Karpas-422 (cell line): ENCODE measurements around the gene NME4. TPM values are rescaled to one million over a fixed set of nuclear protein-coding genes. Genes with fewer than 3 reads are reported as not detected.
"Not testable (repeated sequence)": the region's sequence is repeated elsewhere in the genome, so short reads cannot be mapped to it uniquely, and the experiment has no call there.

Source experiments
- DNase-seq: peaks from one replicate; pipeline ENCODE4 v3.0.0-alpha.2; 2015
- H2AFZ ChIP-seq: fragments of 200-600 bp; sonication (generic); 2 replicates; pipeline ENCODE4 v1.6.1; 2014; ENCODE audit warnings: antibody characterized with exemption, low read length, mixed read lengths
- H3K27ac ChIP-seq: fragments of 200-600 bp; sonication (generic); 2 replicates; pipeline ENCODE4 v1.5.1; 2014; ENCODE audit warnings: mild to moderate bottlenecking, low read length, moderate library complexity
- H3K27me3 ChIP-seq: fragments of 200-600 bp; sonication (generic); 2 replicates; pipeline ENCODE4 v1.6.1; 2014; ENCODE audit warnings: low read length, mixed read lengths
- H3K36me3 ChIP-seq: fragments of 200-600 bp; sonication (generic); 2 replicates; pipeline ENCODE4 v1.6.1; 2014; ENCODE audit warnings: low read length, mixed read lengths; ENCODE audit not compliant: insufficient read depth
- H3K4me1 ChIP-seq: fragments of 200-600 bp; sonication (generic); 2 replicates; pipeline ENCODE4 v1.6.1; 2014; ENCODE audit warnings: mild to moderate bottlenecking, low read length, mixed read lengths
- H3K4me2 ChIP-seq: fragments of 200-600 bp; sonication (generic); 2 replicates; pipeline ENCODE4 v1.6.1; 2014; ENCODE audit warnings: low read length, low read depth, mild to moderate bottlenecking; ENCODE audit not compliant: poor library complexity, severe bottlenecking
- H3K4me3 ChIP-seq: fragments of 200-600 bp; sonication (generic); 2 replicates; pipeline ENCODE4 v1.5.1; 2014; ENCODE audit warnings: mild to moderate bottlenecking, antibody characterized with exemption, low read length, mixed read lengths
- H3K79me2 ChIP-seq: fragments of 200-600 bp; sonication (generic); 2 replicates; pipeline ENCODE4 v1.6.1; 2014; ENCODE audit warnings: mild to moderate bottlenecking, low read length, mixed read lengths
- H3K9ac ChIP-seq: fragments of 200-600 bp; sonication (generic); 2 replicates; pipeline ENCODE4 v1.6.0; 2014; ENCODE audit warnings: low read length
- H3K9me2 ChIP-seq: fragments of 200-600 bp; sonication (generic), shearing (Covaris generic); replicated peaks from 2 replicates; pipeline ENCODE4 v1.6.0; 2014; ENCODE audit warnings: mild to moderate bottlenecking, low read length, moderate library complexity; ENCODE audit not compliant: insufficient read depth
- H3K9me3 ChIP-seq: fragments of 300-700, 200-600 bp; sonication (generic); 2 replicates; pipeline ENCODE4 v1.6.1; 2014; ENCODE audit warnings: low read length, mixed read lengths
- H4K20me1 ChIP-seq: fragments of 200-600 bp; sonication (generic); 2 replicates; pipeline ENCODE4 v1.6.1; 2014; ENCODE audit warnings: mild to moderate bottlenecking, antibody characterized with exemption, low read length, low read depth; ENCODE audit not compliant: insufficient read depth
- total RNA-seq: library from RNA; depleted of rRNA; stranded (reverse); fragments of >200 nt; shearing (Covaris generic); gene quantifications from 2 replicates; pipeline ENCODE4 v1.2.3, GENCODE V29; 2014; ENCODE audit warnings: low replicate concordance

The NME4 gene
- total RNA-seq, 1 experiment from 2014 or later: 102 TPM

DNA sequence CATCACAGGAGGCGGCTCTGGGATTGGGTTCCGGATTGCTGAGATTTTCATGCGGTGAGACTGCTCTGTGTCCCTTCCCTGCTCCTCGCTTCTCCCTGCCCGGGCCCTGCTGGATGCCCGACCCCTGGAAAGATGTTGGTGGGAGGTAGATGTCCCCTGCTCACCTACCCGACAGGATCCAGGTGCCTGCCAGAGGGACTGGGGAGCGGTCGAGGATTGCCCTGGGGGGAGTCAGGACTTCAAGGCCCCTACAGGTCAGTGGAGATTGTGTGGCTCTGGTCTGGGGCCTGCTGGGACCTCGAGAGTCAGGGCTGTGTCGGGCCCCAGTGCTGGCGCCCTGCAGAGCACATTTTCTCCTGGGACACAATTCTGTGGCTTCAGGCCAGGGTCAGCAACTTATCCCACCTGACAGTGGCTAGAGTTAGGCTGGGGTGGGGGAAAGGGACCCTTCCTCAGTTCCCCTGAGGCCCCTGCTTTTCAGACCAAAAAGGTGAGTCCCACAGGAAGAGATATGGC, 8.0 kb downstream of the NME4 start:
- Histone ChIP-seq H3K27ac (no peak overlapping the region), H4K20me1 (no peaks in the 10 kb centered on the region), H3K79me2 (no peaks in the 10 kb centered on the region), H3K36me3 (no peaks in the 10 kb centered on the region), H3K4me1 (peaks cover 14% of the 10 kb centered on the region), H3K4me3 (no peak overlapping the region), H3K27me3 (no peaks in the 10 kb centered on the region), H3K4me2 (no peak overlapping the region), H3K9me3 (no peaks in the 10 kb centered on the region), H3K9me2 (no peaks in the 10 kb centered on the region), H3K9ac (no peak overlapping the region), H2AFZ (no peak overlapping the region)
- DNase-seq: no peak

DNA sequence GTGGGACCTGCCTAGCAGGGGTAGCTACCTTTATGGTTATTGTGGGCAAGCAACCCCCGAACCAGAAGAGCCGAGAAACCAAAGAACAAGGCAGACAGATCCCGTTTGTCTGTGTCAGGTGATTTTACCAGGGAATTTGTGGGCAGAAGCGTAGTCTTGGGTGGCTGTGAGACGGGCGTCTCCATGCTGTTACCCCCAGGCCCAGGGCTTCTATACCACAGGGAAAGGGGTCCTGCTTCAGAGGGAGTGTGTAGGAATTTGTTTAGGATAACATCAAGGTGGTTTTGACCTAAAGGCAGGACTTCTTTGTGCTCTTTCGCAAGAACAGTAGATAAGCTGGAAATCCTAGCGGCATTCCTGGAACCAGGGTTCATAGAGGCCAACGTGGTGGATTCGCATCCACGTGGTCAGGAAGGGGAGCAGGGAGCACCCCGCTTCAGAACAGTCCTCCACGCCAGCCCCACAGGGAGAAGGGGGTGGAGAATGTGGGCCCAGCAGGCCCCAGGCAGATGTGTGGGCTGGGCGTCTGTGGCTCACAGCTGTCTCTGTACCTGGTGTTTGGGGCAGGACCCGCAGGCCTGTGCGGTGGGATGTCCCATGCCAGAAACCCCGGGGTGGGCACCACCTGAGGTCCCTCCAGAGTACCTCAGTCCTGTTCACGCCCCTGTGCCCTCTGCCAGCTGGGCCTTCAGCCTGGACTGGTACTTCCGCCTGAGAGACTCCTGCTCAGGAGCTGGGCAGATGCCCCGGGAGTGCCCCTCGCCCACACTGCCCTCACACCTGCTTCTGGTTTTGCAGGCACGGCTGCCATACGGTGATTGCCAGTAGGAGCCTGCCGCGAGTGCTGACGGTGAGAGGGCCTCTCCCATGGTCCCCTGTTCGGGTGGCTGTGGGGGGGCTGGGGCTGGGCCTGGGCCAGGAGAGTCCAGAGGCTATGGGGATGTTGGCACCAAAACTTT, 8.8 kb downstream of the NME4 start:
- Histone ChIP-seq H3K79me2 (no peaks in the 10 kb centered on the region), H3K9ac (no peak overlapping the region), H3K4me2 (no peak overlapping the region), H3K9me2 (no peaks in the 10 kb centered on the region), H3K4me3 (no peak overlapping the region), H3K27me3 (no peaks in the 10 kb centered on the region), H3K4me1 (peaks cover 7% of the 10 kb centered on the region), H2AFZ (no peak overlapping the region), H3K36me3 (no peaks in the 10 kb centered on the region), H3K27ac (no peak overlapping the region), H3K9me3 (no peaks in the 10 kb centered on the region), H4K20me1 (no peaks in the 10 kb centered on the region)
- no peak for DNase-seq

DNA sequence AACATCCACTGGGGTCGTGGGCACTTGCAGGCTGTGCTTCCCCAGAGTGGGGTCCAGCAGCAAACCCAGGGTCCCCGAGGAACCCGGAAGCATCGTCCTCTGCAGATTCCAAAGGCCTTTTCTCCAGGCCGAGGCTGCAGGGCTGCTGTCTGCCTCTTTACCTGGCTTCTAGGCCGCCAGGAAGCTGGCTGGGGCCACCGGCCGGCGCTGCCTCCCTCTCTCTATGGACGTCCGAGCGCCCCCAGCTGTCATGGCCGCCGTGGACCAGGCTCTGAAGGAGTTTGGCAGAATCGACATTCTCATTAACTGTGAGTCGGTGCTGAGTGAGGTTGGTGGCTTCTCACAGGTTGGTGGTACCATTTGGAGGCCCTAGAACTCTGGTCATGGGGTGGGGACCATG, 10.3 kb downstream of the NME4 start:
- H3K27me3 ChIP-seq: no peaks in the 10 kb centered on the region
- peaks cover 2% of the 10 kb centered on the region for H3K4me1 ChIP-seq
- H3K79me2 ChIP-seq: no peaks in the 10 kb centered on the region
- no peaks in the 10 kb centered on the region for H3K36me3 ChIP-seq
- H4K20me1 ChIP-seq: no peaks in the 10 kb centered on the region
- no peak overlapping the region for H3K27ac ChIP-seq
- no peaks in the 10 kb centered on the region for H3K9me3 ChIP-seq
- no peak overlapping the region for H3K4me3 ChIP-seq
- no peaks in the 10 kb centered on the region for H3K9me2 ChIP-seq
- H3K9ac ChIP-seq: no peak overlapping the region
- no peak for DNase-seq
- no peak overlapping the region for H3K4me2 ChIP-seq
- H2AFZ ChIP-seq: no peak overlapping the region

DNA sequence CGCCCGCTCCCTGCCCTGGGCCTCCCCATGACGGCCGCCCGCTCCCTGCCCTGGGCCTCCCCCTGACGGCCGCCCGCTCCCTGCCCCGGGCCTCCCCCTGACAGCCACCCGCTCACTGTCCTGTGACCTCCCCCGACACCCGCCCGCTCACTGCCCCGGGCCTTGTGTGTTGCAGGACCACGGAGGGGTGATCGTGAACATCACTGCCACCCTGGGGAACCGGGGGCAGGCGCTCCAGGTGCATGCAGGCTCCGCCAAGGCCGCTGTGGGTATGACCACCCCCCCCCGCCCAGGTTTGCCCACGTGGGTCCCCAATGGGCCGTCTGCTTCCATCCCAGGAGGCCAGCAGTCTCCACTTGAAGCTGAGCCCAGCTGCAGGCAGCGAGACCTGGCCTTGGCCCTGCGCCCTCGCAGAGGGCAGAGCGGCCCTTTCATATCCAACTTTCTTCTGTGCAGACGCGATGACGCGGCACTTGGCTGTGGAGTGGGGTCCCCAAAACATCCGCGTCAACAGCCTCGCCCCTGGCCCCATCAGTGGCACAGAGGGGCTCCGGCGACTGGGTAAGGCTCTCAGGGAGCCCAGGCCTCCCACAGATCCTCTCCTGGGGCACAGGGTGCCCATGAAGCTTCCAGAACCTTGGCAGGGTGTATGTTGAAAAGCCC, 13.6 kb downstream of the NME4 start:
- Histone ChIP-seq H3K4me3 (no peak overlapping the region), H3K27me3 (no peaks in the 10 kb centered on the region), H3K4me2 (no peak overlapping the region), H3K27ac (no peak overlapping the region), H2AFZ (no peak overlapping the region), H4K20me1 (no peaks in the 10 kb centered on the region), H3K9ac (no peak overlapping the region), H3K79me2 (no peaks in the 10 kb centered on the region), H3K4me1 (no peaks in the 10 kb centered on the region), H3K9me2 (no peaks in the 10 kb centered on the region), H3K9me3 (no peaks in the 10 kb centered on the region), H3K36me3 (no peaks in the 10 kb centered on the region)
- DNase-seq: no peak

DNA sequence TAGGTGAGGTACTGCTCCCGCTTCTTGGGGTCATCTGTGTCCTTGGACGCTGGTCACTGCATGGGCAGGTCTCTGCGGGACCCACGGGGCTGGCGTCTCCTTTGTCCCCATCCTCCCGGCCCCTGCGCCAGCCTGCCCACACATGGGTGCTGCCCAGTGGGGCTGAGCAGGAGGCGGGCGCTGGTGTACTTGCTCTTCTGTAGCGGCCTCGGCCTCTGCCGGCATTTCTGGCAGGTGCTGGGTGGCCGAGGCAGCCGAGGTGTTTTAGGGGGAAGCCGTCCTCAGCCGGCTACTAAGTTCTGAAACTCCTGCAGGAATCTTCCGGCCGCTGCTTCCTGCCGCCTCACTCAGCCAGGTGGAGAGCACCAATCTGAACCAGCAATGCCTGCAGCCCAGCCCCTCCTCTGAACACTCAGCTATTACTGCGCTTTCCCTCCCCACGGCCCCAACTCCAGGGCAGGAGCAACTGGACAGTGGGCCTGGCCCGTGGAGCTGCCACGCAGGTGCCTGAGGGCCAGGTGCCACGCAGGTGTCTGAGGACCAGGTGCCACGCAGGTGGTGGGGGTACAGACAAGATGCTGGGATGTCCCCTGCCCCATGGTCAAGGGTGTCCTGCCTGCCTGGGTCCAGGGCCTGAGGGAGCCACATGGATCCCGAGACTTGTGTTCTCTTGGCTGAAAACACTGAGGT, 14.7 kb downstream of the NME4 start:
- no peaks in the 10 kb centered on the region for H3K4me1 ChIP-seq
- no peaks in the 10 kb centered on the region for H3K79me2 ChIP-seq
- no peaks in the 10 kb centered on the region for H3K9me3 ChIP-seq
- no peak overlapping the region for H3K27ac ChIP-seq
- no peaks in the 10 kb centered on the region for H3K27me3 ChIP-seq
- H3K9me2 ChIP-seq: no peaks in the 10 kb centered on the region
- no peak for DNase-seq
- no peak overlapping the region for H2AFZ ChIP-seq
- H3K36me3 ChIP-seq: no peaks in the 10 kb centered on the region
- no peak overlapping the region for H3K9ac ChIP-seq
- H4K20me1 ChIP-seq: no peaks in the 10 kb centered on the region
- no peak overlapping the region for H3K4me2 ChIP-seq
- no peak overlapping the region for H3K4me3 ChIP-seq

GRCh38 chr16:414395-415169, 17.6 kb downstream of the NME4 start:
- H2AFZ ChIP-seq: no peak overlapping the region
- H3K36me3 ChIP-seq: no peaks in the 10 kb centered on the region
- H3K79me2 ChIP-seq: no peaks in the 10 kb centered on the region
- no peaks in the 10 kb centered on the region for H3K9me2 ChIP-seq
- H3K4me2 ChIP-seq: no peak overlapping the region
- H3K4me1 ChIP-seq: no peaks in the 10 kb centered on the region
- H3K27ac ChIP-seq: no peak overlapping the region
- no peaks in the 10 kb centered on the region for H4K20me1 ChIP-seq
- no peaks in the 10 kb centered on the region for H3K27me3 ChIP-seq
- no peak for DNase-seq
- no peaks in the 10 kb centered on the region for H3K9me3 ChIP-seq
- no peak overlapping the region for H3K9ac ChIP-seq
- no peak overlapping the region for H3K4me3 ChIP-seq

DNA sequence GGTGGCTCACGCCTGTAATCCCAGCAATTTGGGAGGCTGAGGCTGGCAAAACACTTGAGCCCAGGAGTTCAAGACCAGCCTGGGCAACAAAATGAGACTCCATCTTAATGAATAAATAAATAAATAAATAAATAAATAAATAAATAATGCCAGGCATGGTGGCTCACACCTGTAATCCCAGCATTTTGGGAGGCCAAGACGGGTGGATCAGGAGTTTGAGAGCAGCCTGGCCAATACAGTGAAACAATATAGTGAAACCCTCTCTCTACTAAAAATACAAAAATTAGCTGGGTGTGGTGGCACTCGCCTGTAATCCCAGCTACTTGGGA, 18.1 kb downstream of the NME4 start:
- H3K27me3 ChIP-seq, H3K9ac ChIP-seq, H3K4me1 ChIP-seq, H3K9me3 ChIP-seq, DNase-seq, H4K20me1 ChIP-seq, H3K9me2 ChIP-seq, H3K4me2 ChIP-seq, H2AFZ ChIP-seq, H3K4me3 ChIP-seq, H3K79me2 ChIP-seq, H3K27ac ChIP-seq, H3K36me3 ChIP-seq: not testable (repeated sequence)
